ENCODE measurements around the gene CFAP74. TPM values are rescaled to one million over a fixed set of nuclear protein-coding genes. Genes with fewer than 3 reads are reported as not detected.

The CFAP74 gene
- total RNA-seq, 1 experiment from 2014 or later, result 0.28 TPM

DNA sequence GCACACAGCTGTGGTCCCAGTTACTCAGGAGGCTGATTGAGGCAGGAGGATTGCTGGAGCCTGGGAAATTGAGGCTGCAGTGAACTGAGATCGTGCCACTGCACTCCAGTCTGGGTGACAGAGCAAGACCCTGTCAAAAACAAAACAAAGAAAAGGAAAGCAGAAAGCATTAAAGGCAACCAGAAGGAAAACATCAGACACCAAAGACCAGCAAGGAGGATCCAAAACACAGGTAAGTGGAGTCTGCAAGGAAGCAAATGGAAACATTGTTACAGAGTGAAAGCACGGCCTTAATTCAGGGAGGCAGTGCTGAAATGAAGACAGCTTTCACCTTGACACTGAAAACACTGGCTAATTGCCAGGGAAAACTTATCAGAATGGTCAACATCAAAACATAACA lies 40.8 kb downstream of the CFAP74 start:
- TF ChIP-seq, protein P1, sequence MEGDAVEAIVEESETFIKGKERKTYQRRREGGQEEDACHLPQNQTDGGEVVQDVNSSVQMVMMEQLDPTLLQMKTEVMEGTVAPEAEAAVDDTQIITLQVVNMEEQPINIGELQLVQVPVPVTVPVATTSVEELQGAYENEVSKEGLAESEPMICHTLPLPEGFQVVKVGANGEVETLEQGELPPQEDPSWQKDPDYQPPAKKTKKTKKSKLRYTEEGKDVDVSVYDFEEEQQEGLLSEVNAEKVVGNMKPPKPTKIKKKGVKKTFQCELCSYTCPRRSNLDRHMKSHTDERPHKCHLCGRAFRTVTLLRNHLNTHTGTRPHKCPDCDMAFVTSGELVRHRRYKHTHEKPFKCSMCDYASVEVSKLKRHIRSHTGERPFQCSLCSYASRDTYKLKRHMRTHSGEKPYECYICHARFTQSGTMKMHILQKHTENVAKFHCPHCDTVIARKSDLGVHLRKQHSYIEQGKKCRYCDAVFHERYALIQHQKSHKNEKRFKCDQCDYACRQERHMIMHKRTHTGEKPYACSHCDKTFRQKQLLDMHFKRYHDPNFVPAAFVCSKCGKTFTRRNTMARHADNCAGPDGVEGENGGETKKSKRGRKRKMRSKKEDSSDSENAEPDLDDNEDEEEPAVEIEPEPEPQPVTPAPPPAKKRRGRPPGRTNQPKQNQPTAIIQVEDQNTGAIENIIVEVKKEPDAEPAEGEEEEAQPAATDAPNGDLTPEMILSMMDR (conservative IDR thresholded peaks at IDR 0.05), result no peak
- Histone ChIP-seq H3K23me2 (ENCODE audit: insufficient read length, low read depth, low read length, poor library complexity, severe bottlenecking) (no peaks in the 10 kb centered on the region), H2BK120ac (ENCODE audit: low read depth, low read length, poor library complexity, severe bottlenecking) (no peak overlapping the region), H3K23ac (ENCODE audit: insufficient read length, low read depth, low read length) (no peak overlapping the region), H2BK20ac (ENCODE audit: low read depth, low read length, poor library complexity, severe bottlenecking) (no peak overlapping the region), H4K91ac (ENCODE audit: insufficient read length, low read depth, low read length) (no peak overlapping the region), H3K4me2 (ENCODE audit: insufficient read depth, insufficient read length, low read length) (no peak overlapping the region), H3K56ac (ENCODE audit: insufficient read length, low read depth, low read length) (no peak overlapping the region), H2BK5ac (ENCODE audit: insufficient read length, low read length) (no peak overlapping the region), H3K9ac (ENCODE audit: extremely low read depth, insufficient read length, low read length) (no peak overlapping the region), H3K27me3 (ENCODE audit: insufficient read depth, low read length) (no peaks in the 10 kb centered on the region), H3K14ac (ENCODE audit: insufficient read depth, low read length) (no peak overlapping the region), H4K20me1 (ENCODE audit: control insufficient read depth, insufficient read depth, insufficient read length) (no peaks in the 10 kb centered on the region), H3K79me2 (ENCODE audit: insufficient read depth, low read length) (no peaks in the 10 kb centered on the region), H4K8ac (replicated peaks; ENCODE audit: insufficient read length, low read depth, low read length) (no peak overlapping the region), H3K18ac (ENCODE audit: insufficient read length, low read depth, low read length) (no peak overlapping the region), H2AFZ (ENCODE audit: low read length) (no peak overlapping the region), H3K4ac (ENCODE audit: low read depth, low read length) (no peak overlapping the region), H3T11ph (ENCODE audit: low read length) (no peak overlapping the region), H3K9me3 (ENCODE audit: control insufficient read depth, low read depth, low read length) (no peaks in the 10 kb centered on the region), H3K79me1 (ENCODE audit: insufficient read depth, low read depth, low read length, poor library complexity, severe bottlenecking) (no peaks in the 10 kb centered on the region), H2BK12ac (ENCODE audit: insufficient read length, low read depth, low read length) (no peak overlapping the region), H2AK5ac (ENCODE audit: insufficient read length, low read length) (no peak overlapping the region), H3K4me1 (ENCODE audit: insufficient read depth, low read length) (no peaks in the 10 kb centered on the region; the same call in 1 of the 2 replicates), H4K5ac (ENCODE audit: insufficient read length, low read depth, low read length) (no peak overlapping the region), H3K27ac (ENCODE audit: insufficient read length, low read depth, low read length) (no peak overlapping the region), H2BK15ac (ENCODE audit: low read depth, low read length) (no peak overlapping the region)
- Mint-ChIP-seq H3K27ac (no peak overlapping the region), H3K4me1 (peaks cover 20 to 26% of the 10 kb centered on the region in 2 experiments), H3K4me3 (no peak overlapping the region), H3K27me3 (ENCODE audit: low read depth) (peaks cover 4% of the 10 kb centered on the region), H3K9me3 (no peaks in the 10 kb centered on the region; a peak in 1 of 5 replicates), H3K36me3 (ENCODE audit: insufficient read depth in 1 of 3, low read depth in 3 of 3) (no peaks in the 10 kb centered on the region)
- WGBS (ENCODE audit: extremely low coverage, insufficient read length, low lambda C conversion rate), result no CpG with 5 or more reads among the region's 2 CpGs
- DNase-seq, result no peak
